ENCODE results near the gene SELENOI.

- no peak for TF ChIP-seq GATA2 (IDR thresholded peaks at IDR 0.05; ENCODE audit: low read depth, low read length)
- no peak for TF ChIP-seq GATA3 (IDR thresholded peaks at IDR 0.05; ENCODE audit: low read depth, low read length)
Observed at GRCh38 chr2:26351375-26352090, 5.6 kb downstream of the SELENOI start.
